Measurements from ENCODE around the gene BFSP2.

The BFSP2 gene

GRCh38 chr3:133381346-133382109, 18.3 kb upstream of the BFSP2 start:
- no peak overlapping the region for H3K4me3 ChIP-seq (ENCODE audit: insufficient read depth, low read depth, low read length, poor library complexity, severe bottlenecking)
- H3K27ac ChIP-seq (ENCODE audit: insufficient read depth, low read length, poor library complexity, severe bottlenecking) = no peak overlapping the region
- no peaks in the 10 kb centered on the region for H3K9me3 ChIP-seq (ENCODE audit: control insufficient read depth, low read length)
- H3K36me3 ChIP-seq (ENCODE audit: control insufficient read depth, insufficient read depth, low read length) = no peaks in the 10 kb centered on the region
- H3K4me1 ChIP-seq (ENCODE audit: control insufficient read depth, insufficient read depth, low read length, poor library complexity, severe bottlenecking) = no peaks in the 10 kb centered on the region
- no peaks in the 10 kb centered on the region for H3K27me3 ChIP-seq (replicated peaks; ENCODE audit: control insufficient read depth, insufficient read depth, low read length, poor library complexity, severe bottlenecking)
- no peak for DNase-seq

- no peaks in the 10 kb centered on the region for H3K36me3 ChIP-seq (ENCODE audit: control insufficient read depth, insufficient read depth, low read length)
- no peak for DNase-seq
- no peak overlapping the region for H3K27ac ChIP-seq (ENCODE audit: insufficient read depth, low read length, poor library complexity, severe bottlenecking)
- H3K27me3 ChIP-seq (replicated peaks; ENCODE audit: control insufficient read depth, insufficient read depth, low read length, poor library complexity, severe bottlenecking) = no peaks in the 10 kb centered on the region
- no peak overlapping the region for H3K4me3 ChIP-seq (ENCODE audit: insufficient read depth, low read depth, low read length, poor library complexity, severe bottlenecking)
- H3K9me3 ChIP-seq (ENCODE audit: control insufficient read depth, low read length) = no peaks in the 10 kb centered on the region
- no peaks in the 10 kb centered on the region for H3K4me1 ChIP-seq (ENCODE audit: control insufficient read depth, insufficient read depth, low read length, poor library complexity, severe bottlenecking)
These were observed 16.7 kb upstream of the BFSP2 start for GRCh38 chr3:133383175-133383574.

GRCh38 chr3:133383741-133384140, 16.1 kb upstream of the BFSP2 start:
- Histone ChIP-seq H3K27me3 (replicated peaks; ENCODE audit: control insufficient read depth, insufficient read depth, low read length, poor library complexity, severe bottlenecking) (no peaks in the 10 kb centered on the region), H3K4me3 (ENCODE audit: insufficient read depth, low read depth, low read length, poor library complexity, severe bottlenecking) (no peak overlapping the region), H3K27ac (ENCODE audit: insufficient read depth, low read length, poor library complexity, severe bottlenecking) (no peak overlapping the region), H3K4me1 (ENCODE audit: control insufficient read depth, insufficient read depth, low read length, poor library complexity, severe bottlenecking) (no peaks in the 10 kb centered on the region), H3K36me3 (ENCODE audit: control insufficient read depth, insufficient read depth, low read length) (no peaks in the 10 kb centered on the region), H3K9me3 (ENCODE audit: control insufficient read depth, low read length) (no peaks in the 10 kb centered on the region)
- DNase-seq = no peak

GRCh38 chr3:133384331-133385027, 15.4 kb upstream of the BFSP2 start:
- Histone ChIP-seq H3K27ac (ENCODE audit: insufficient read depth, low read length, poor library complexity, severe bottlenecking) (no peak overlapping the region), H3K9me3 (ENCODE audit: control insufficient read depth, low read length) (no peaks in the 10 kb centered on the region), H3K4me1 (ENCODE audit: control insufficient read depth, insufficient read depth, low read length, poor library complexity, severe bottlenecking) (no peaks in the 10 kb centered on the region), H3K27me3 (replicated peaks; ENCODE audit: control insufficient read depth, insufficient read depth, low read length, poor library complexity, severe bottlenecking) (no peaks in the 10 kb centered on the region), H3K4me3 (ENCODE audit: insufficient read depth, low read depth, low read length, poor library complexity, severe bottlenecking) (no peak overlapping the region), H3K36me3 (ENCODE audit: control insufficient read depth, insufficient read depth, low read length) (no peaks in the 10 kb centered on the region)
- DNase-seq = no peak

- H3K9me3 ChIP-seq (ENCODE audit: control insufficient read depth, low read length) = no peaks in the 10 kb centered on the region
- H3K27me3 ChIP-seq (replicated peaks; ENCODE audit: control insufficient read depth, insufficient read depth, low read length, poor library complexity, severe bottlenecking) = no peaks in the 10 kb centered on the region
- no peak for DNase-seq
- no peak overlapping the region for H3K4me3 ChIP-seq (ENCODE audit: insufficient read depth, low read depth, low read length, poor library complexity, severe bottlenecking)
- no peaks in the 10 kb centered on the region for H3K4me1 ChIP-seq (ENCODE audit: control insufficient read depth, insufficient read depth, low read length, poor library complexity, severe bottlenecking)
- H3K27ac ChIP-seq (ENCODE audit: insufficient read depth, low read length, poor library complexity, severe bottlenecking) = no peak overlapping the region
- H3K36me3 ChIP-seq (ENCODE audit: control insufficient read depth, insufficient read depth, low read length) = no peaks in the 10 kb centered on the region
These were observed 13.0 kb upstream of the BFSP2 start for GRCh38 chr3:133386876-133387275.

GRCh38 chr3:133387341-133387740, 12.5 kb upstream of the BFSP2 start:
- H3K27ac ChIP-seq (ENCODE audit: insufficient read depth, low read length, poor library complexity, severe bottlenecking) = no peak overlapping the region
- no peaks in the 10 kb centered on the region for H3K4me1 ChIP-seq (ENCODE audit: control insufficient read depth, insufficient read depth, low read length, poor library complexity, severe bottlenecking)
- no peaks in the 10 kb centered on the region for H3K27me3 ChIP-seq (replicated peaks; ENCODE audit: control insufficient read depth, insufficient read depth, low read length, poor library complexity, severe bottlenecking)
- DNase-seq = no peak
- no peak overlapping the region for H3K4me3 ChIP-seq (ENCODE audit: insufficient read depth, low read depth, low read length, poor library complexity, severe bottlenecking)
- H3K36me3 ChIP-seq (ENCODE audit: control insufficient read depth, insufficient read depth, low read length) = no peaks in the 10 kb centered on the region
- no peaks in the 10 kb centered on the region for H3K9me3 ChIP-seq (ENCODE audit: control insufficient read depth, low read length)

- Histone ChIP-seq H3K4me1 (ENCODE audit: control insufficient read depth, insufficient read depth, low read length, poor library complexity, severe bottlenecking) (no peaks in the 10 kb centered on the region), H3K27me3 (replicated peaks; ENCODE audit: control insufficient read depth, insufficient read depth, low read length, poor library complexity, severe bottlenecking) (no peaks in the 10 kb centered on the region), H3K36me3 (ENCODE audit: control insufficient read depth, insufficient read depth, low read length) (no peaks in the 10 kb centered on the region), H3K27ac (ENCODE audit: insufficient read depth, low read length, poor library complexity, severe bottlenecking) (no peak overlapping the region), H3K9me3 (ENCODE audit: control insufficient read depth, low read length) (no peaks in the 10 kb centered on the region), H3K4me3 (ENCODE audit: insufficient read depth, low read depth, low read length, poor library complexity, severe bottlenecking) (no peak overlapping the region)
- no peak for DNase-seq
These were observed 11.0 kb upstream of the BFSP2 start for GRCh38 chr3:133388696-133389395.

- no peak overlapping the region for H3K27ac ChIP-seq (ENCODE audit: insufficient read depth, low read length, poor library complexity, severe bottlenecking)
- H3K36me3 ChIP-seq (ENCODE audit: control insufficient read depth, insufficient read depth, low read length) = no peaks in the 10 kb centered on the region
- no peaks in the 10 kb centered on the region for H3K27me3 ChIP-seq (replicated peaks; ENCODE audit: control insufficient read depth, insufficient read depth, low read length, poor library complexity, severe bottlenecking)
- no peak overlapping the region for H3K4me3 ChIP-seq (ENCODE audit: insufficient read depth, low read depth, low read length, poor library complexity, severe bottlenecking)
- no peak for DNase-seq
- H3K4me1 ChIP-seq (ENCODE audit: control insufficient read depth, insufficient read depth, low read length, poor library complexity, severe bottlenecking) = no peaks in the 10 kb centered on the region
- no peaks in the 10 kb centered on the region for H3K9me3 ChIP-seq (ENCODE audit: control insufficient read depth, low read length)
These were observed 9.1 kb upstream of the BFSP2 start for GRCh38 chr3:133390715-133391114.

GRCh38 chr3:133393204-133393603, 6.7 kb upstream of the BFSP2 start:
- Histone ChIP-seq H3K27me3 (replicated peaks; ENCODE audit: control insufficient read depth, insufficient read depth, low read length, poor library complexity, severe bottlenecking) (no peaks in the 10 kb centered on the region), H3K4me3 (ENCODE audit: insufficient read depth, low read depth, low read length, poor library complexity, severe bottlenecking) (no peak overlapping the region), H3K9me3 (ENCODE audit: control insufficient read depth, low read length) (no peaks in the 10 kb centered on the region), H3K27ac (ENCODE audit: insufficient read depth, low read length, poor library complexity, severe bottlenecking) (no peak overlapping the region), H3K4me1 (ENCODE audit: control insufficient read depth, insufficient read depth, low read length, poor library complexity, severe bottlenecking) (no peaks in the 10 kb centered on the region), H3K36me3 (ENCODE audit: control insufficient read depth, insufficient read depth, low read length) (no peaks in the 10 kb centered on the region)
- no peak for DNase-seq

Measured in effector memory CD4-positive, alpha-beta T cell (primary cell).